Panc1 (cell line): ENCODE measurements around the gene KCNH6. TPM values are rescaled to one million over a fixed set of nuclear protein-coding genes. Genes with fewer than 3 reads are reported as not detected.

Source experiments
- ATAC-seq: fragments of 200-7000 bp; cut with Tn5 transposase; 2 replicates; pipeline ENCODE4 v1.9.1; 2020; ENCODE audit warnings: mild to moderate bottlenecking, moderate library complexity
- BruUV-seq: library from RNA; stranded (reverse); fragments of 400-500 nt; replicated peaks from 2 replicates; lab custom pipeline; 2021; lab: Mats Ljungman, UMichigan
- CTCF ChIA-PET: fragments of 300-600 bp; sonication (Branson Sonifier 250); formaldehyde crosslinking; loops from one replicate; lab custom pipeline; 2022; ENCODE audit warnings: antibody characterized with exemption; lab: Charles Lee
- POLR2A ChIA-PET: fragments of 300-600 bp; sonication (Branson Sonifier 250); formaldehyde crosslinking; loops from one replicate; lab custom pipeline; 2022; ENCODE audit warnings: antibody characterized with exemption; lab: Charles Lee
- DNase-seq: peaks from one replicate; pipeline ENCODE4 v3.0.0-alpha.2; 2010; ENCODE audit warnings: low read depth, low spot score
- H3K27ac ChIP-seq: 2 replicates; pipeline ENCODE4 v1.5.1; 2011; ENCODE audit warnings: mild to moderate bottlenecking, low read length, inconsistent platforms
- H3K27me3 ChIP-seq: fragments of 200-500 bp; sonication (Bioruptor generic); 2 replicates; pipeline ENCODE4 v1.6.0; 2014; ENCODE audit warnings: low read length, inconsistent platforms; ENCODE audit not compliant: control insufficient read depth, insufficient read depth
- H3K36me3 ChIP-seq: fragments of 200-500 bp; sonication (Bioruptor generic); 2 replicates; pipeline ENCODE4 v1.5.1; 2014; ENCODE audit warnings: inconsistent platforms, mild to moderate bottlenecking, low read length, moderate library complexity; ENCODE audit not compliant: control insufficient read depth, insufficient read depth
- H3K4me1 ChIP-seq: 2 replicates; pipeline ENCODE4 v1.5.1; 2011; ENCODE audit warnings: inconsistent platforms, mild to moderate bottlenecking, low read length, moderate library complexity; ENCODE audit not compliant: control insufficient read depth, insufficient read depth
- H3K4me3 ChIP-seq, 2 experiments: 2 replicates each; pipeline ENCODE4 v1.5.1; 2011 to 2012; ENCODE audit warnings: low read depth in 2 of 2, low read length in 2 of 2, mild to moderate bottlenecking in 2 of 2, inconsistent platforms in 1 of 2, moderate library complexity in 1 of 2
- H3K9me3 ChIP-seq: fragments of 200-500 bp; sonication (Bioruptor generic); 2 replicates; pipeline ENCODE4 v1.5.1; 2014; ENCODE audit warnings: low read depth, mild to moderate bottlenecking, inconsistent platforms, low read length, moderate library complexity; ENCODE audit not compliant: control insufficient read depth, insufficient read depth
- POLR2AphosphoS5 ChIP-seq: IDR thresholded peaks from 2 replicates; pipeline ENCODE4 v1.6.1; 2012; ENCODE audit warnings: mild to moderate bottlenecking, low read depth, low read length, moderate library complexity
- SIN3A ChIP-seq: IDR thresholded peaks from 2 replicates; pipeline ENCODE4 v1.6.1; 2012; ENCODE audit warnings: low read depth, mild to moderate bottlenecking, low read length, moderate library complexity, borderline replicate concordance; ENCODE audit not compliant: insufficient read depth
- TCF7L2 ChIP-seq: IDR thresholded peaks from 2 replicates; pipeline ENCODE4 v1.6.1; 2011; ENCODE audit warnings: mild to moderate bottlenecking, low read depth, low read length, inconsistent platforms
- in situ Hi-C: cut with HindIII; loops from 2 replicates; pipeline ENCODE4 v1.10.0; 2016; ENCODE audit warnings: low sequenced_read_pairs, low pct_unique_long_range_greater_than_20kb
- intact Hi-C: fragments of 100-400 bp; cut with micrococcal nuclease; formaldehyde crosslinking; loops from one replicate; pipeline ENCODE4 v1.10.0; 2022; ENCODE audit not compliant: unreplicated experiment
- total RNA-seq: library from RNA; stranded (reverse); gene quantifications from one replicate; pipeline ENCODE4 v1.2.1, GENCODE V29; 2021; ENCODE audit not compliant: unreplicated experiment
- TF ChIP-seq, protein P1 (sequence below), 2 experiments: IDR thresholded peaks; 2 replicates each; pipeline ENCODE4 v1.6.1; 2011 to 2012; ENCODE audit warnings: low read depth in 2 of 2, control low read depth in 1 of 2, low read length in 1 of 2, mild to moderate bottlenecking in 1 of 2, moderate library complexity in 1 of 2; ENCODE audit not compliant: insufficient read depth in 1 of 2
- TF ChIP-seq, protein P2 (sequence below): fragments of 450-650 bp; IDR thresholded peaks from 2 replicates; pipeline ENCODE4 v1.5.1; 2017; ENCODE audit warnings: mild to moderate bottlenecking

KCNH6 gene
- total RNA-seq, 1 experiment from 2014 or later: not detected

DNA sequence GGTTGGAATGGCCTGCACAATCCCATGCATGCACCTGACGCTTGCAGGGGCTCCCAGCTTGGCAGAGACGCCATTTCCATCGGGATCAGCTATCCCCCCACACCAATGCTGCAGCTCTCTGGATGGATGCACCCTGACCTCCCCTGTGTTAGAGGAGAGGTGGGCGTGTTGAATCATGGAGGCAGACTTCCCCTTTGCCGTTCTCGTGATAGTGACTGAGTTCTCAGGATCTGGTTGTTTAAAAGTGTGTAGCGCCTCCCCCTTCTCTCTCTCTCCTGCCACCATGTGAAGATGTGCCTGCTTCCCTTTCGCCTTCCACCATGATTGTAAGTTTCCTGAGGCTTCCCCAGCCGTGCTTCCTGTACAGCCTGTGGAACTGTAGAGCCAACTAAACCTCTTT is 17.8 kb upstream of the KCNH6 start:
- TF ChIP-seq, protein P1, sequence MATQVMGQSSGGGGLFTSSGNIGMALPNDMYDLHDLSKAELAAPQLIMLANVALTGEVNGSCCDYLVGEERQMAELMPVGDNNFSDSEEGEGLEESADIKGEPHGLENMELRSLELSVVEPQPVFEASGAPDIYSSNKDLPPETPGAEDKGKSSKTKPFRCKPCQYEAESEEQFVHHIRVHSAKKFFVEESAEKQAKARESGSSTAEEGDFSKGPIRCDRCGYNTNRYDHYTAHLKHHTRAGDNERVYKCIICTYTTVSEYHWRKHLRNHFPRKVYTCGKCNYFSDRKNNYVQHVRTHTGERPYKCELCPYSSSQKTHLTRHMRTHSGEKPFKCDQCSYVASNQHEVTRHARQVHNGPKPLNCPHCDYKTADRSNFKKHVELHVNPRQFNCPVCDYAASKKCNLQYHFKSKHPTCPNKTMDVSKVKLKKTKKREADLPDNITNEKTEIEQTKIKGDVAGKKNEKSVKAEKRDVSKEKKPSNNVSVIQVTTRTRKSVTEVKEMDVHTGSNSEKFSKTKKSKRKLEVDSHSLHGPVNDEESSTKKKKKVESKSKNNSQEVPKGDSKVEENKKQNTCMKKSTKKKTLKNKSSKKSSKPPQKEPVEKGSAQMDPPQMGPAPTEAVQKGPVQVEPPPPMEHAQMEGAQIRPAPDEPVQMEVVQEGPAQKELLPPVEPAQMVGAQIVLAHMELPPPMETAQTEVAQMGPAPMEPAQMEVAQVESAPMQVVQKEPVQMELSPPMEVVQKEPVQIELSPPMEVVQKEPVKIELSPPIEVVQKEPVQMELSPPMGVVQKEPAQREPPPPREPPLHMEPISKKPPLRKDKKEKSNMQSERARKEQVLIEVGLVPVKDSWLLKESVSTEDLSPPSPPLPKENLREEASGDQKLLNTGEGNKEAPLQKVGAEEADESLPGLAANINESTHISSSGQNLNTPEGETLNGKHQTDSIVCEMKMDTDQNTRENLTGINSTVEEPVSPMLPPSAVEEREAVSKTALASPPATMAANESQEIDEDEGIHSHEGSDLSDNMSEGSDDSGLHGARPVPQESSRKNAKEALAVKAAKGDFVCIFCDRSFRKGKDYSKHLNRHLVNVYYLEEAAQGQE (IDR thresholded peaks at IDR 0.05; ENCODE audit: insufficient read depth in 1 of 2, low read depth in 2 of 2, low read length in 1 of 2): no peak
- TF ChIP-seq TCF7L2 (no peak), POLR2AphosphoS5 (no peak), SIN3A (no peak)
- TF ChIP-seq, protein P2, sequence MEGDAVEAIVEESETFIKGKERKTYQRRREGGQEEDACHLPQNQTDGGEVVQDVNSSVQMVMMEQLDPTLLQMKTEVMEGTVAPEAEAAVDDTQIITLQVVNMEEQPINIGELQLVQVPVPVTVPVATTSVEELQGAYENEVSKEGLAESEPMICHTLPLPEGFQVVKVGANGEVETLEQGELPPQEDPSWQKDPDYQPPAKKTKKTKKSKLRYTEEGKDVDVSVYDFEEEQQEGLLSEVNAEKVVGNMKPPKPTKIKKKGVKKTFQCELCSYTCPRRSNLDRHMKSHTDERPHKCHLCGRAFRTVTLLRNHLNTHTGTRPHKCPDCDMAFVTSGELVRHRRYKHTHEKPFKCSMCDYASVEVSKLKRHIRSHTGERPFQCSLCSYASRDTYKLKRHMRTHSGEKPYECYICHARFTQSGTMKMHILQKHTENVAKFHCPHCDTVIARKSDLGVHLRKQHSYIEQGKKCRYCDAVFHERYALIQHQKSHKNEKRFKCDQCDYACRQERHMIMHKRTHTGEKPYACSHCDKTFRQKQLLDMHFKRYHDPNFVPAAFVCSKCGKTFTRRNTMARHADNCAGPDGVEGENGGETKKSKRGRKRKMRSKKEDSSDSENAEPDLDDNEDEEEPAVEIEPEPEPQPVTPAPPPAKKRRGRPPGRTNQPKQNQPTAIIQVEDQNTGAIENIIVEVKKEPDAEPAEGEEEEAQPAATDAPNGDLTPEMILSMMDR: no peak
- ATAC-seq (no peak), DNase-seq (no peak)
- no peaks in the 10 kb centered on the region for H3K4me1 ChIP-seq
- ChIA-PET POLR2A (no interaction called here), CTCF (no interaction called here)
- no peak overlapping the region for H3K4me3 ChIP-seq
- intact Hi-C loops: no loop called here
- no peaks in the 10 kb centered on the region for H3K36me3 ChIP-seq
- no TSS peak for BruUV-seq
- H3K27ac ChIP-seq: no peak overlapping the region
- no peaks in the 10 kb centered on the region for H3K9me3 ChIP-seq
- H3K27me3 ChIP-seq: peaks cover 4% of the 10 kb centered on the region
- in situ Hi-C loops: no loop called here

DNA sequence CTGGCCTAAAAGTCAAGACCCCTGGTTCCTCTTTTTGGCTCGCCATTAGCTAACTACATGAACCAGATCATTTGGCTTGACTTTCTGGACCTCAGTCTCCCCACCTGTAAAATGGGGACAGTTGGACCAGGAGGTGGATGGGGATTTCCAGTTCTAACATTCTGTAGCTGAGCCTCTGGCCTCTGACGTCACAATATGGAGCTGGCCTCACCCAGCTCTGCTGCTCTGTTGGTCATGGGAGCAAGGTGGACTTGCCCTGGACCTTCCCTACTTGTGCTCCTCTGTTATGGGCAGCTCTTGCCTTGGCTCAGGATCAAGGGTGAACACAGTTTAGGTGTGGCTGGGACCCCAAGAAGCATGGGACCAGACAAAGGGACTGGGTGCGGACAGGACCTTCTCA is 16.5 kb upstream of the KCNH6 start:
- Histone ChIP-seq H3K9me3 (no peaks in the 10 kb centered on the region), H3K4me3 (no peak overlapping the region), H3K27me3 (peaks cover 4% of the 10 kb centered on the region), H3K4me1 (no peaks in the 10 kb centered on the region), H3K36me3 (no peaks in the 10 kb centered on the region), H3K27ac (no peak overlapping the region)
- BruUV-seq: no TSS peak
- CTCF ChIA-PET: no interaction called here
- ATAC-seq (no peak), DNase-seq (no peak)
- intact Hi-C loops (no loop called here), in situ Hi-C loops (no loop called here)
- POLR2A ChIA-PET: no interaction called here
- TF ChIP-seq POLR2AphosphoS5: no peak
- TF ChIP-seq, protein P2: no peak
- no peak for TF ChIP-seq SIN3A
- no peak for TF ChIP-seq TCF7L2
- TF ChIP-seq, protein P1 (IDR thresholded peaks at IDR 0.05; ENCODE audit: insufficient read depth in 1 of 2, low read depth in 2 of 2, low read length in 1 of 2): no peak
